Measurements from ENCODE around the gene ZNF664. TPM values are rescaled to one million over a fixed set of nuclear protein-coding genes. Genes with fewer than 3 reads are reported as not detected.

ZNF664 gene
- total and polyA plus RNA-seq, 2 of the 4 experiments (the other 2 are of a cell fraction), result 29.9 to 32.6 TPM

- Histone ChIP-seq H3K9me1 (ENCODE audit: insufficient read depth, low read length) (peaks cover 18% of the 10 kb centered on the region; the same call in 1 of the 2 replicates), H3K36me3 (ENCODE audit: control insufficient read depth, insufficient read depth, low read length) (peaks cover 58% of the 10 kb centered on the region), H3K56ac (ENCODE audit: extremely low read depth, insufficient read depth, low read length) (no peak overlapping the region), H3K79me1 (ENCODE audit: low read depth in 1 of 2, low read length in 2 of 2) (peaks cover 6 to 38% of the 10 kb centered on the region in 2 experiments; a peak in 3 of 4 replicates), H4K20me1 (ENCODE audit: insufficient read depth, low read length) (peaks cover 7% of the 10 kb centered on the region), H2BK5ac (ENCODE audit: low read depth, low read length, poor library complexity, severe bottlenecking) (no peak overlapping the region), H3K27ac (ENCODE audit: insufficient read depth, low read length) (no peak overlapping the region), H3K9me3 (ENCODE audit: control insufficient read depth, insufficient read depth, low read length) (peaks cover 6% of the 10 kb centered on the region), H3K4me3 (ENCODE audit: insufficient read depth, low read depth, low read length) (no peak overlapping the region), H3K14ac (replicated peaks; ENCODE audit: low read depth, low read length) (no peak overlapping the region), H3K9ac (ENCODE audit: low read depth, low read length) (no peak overlapping the region), H3K4ac (ENCODE audit: low read depth, low read length) (no peak overlapping the region), H2AK5ac (ENCODE audit: low read depth, low read length) (no peak overlapping the region), H4K91ac (ENCODE audit: insufficient read depth, low read depth, low read length) (no peak overlapping the region), H3K23ac (ENCODE audit: low read depth, low read length) (no peak overlapping the region), H2BK15ac (ENCODE audit: low read depth, low read length) (no peak overlapping the region), H2BK120ac (ENCODE audit: low read depth, low read length) (no peak overlapping the region), H2AK9ac (replicated peaks; ENCODE audit: low read depth, low read length, poor library complexity) (no peak overlapping the region), H3K27me3 (ENCODE audit: control insufficient read depth, insufficient read depth, low read length) (no peaks in the 10 kb centered on the region), H3K4me1 (ENCODE audit: control insufficient read depth, insufficient read depth, low read length) (peaks cover 16% of the 10 kb centered on the region), H2BK20ac (ENCODE audit: low read depth, low read length) (no peak overlapping the region), H3K18ac (ENCODE audit: low read depth, low read length) (no peak overlapping the region), H3K4me2 (ENCODE audit: low read depth, low read length) (no peak overlapping the region), H4K8ac (ENCODE audit: low read depth in 2 of 2, low read length in 2 of 2) (no peak overlapping the region), H4K5ac (ENCODE audit: low read depth, low read length) (no peak overlapping the region), H2AFZ (replicated peaks; ENCODE audit: low read length, poor library complexity) (no peak overlapping the region)
- dilution Hi-C loops (cut with HindIII; ENCODE audit: low sequenced_read_pairs, unreplicated experiment), result no loop called here
- POLR2A ChIA-PET (ENCODE audit: unreplicated experiment), result no interaction called here
- WGBS, 2 experiments (ENCODE audit: extremely low coverage in 2 of 2, insufficient read length in 1 of 2), result 93% methylated on average over 3 of the region's 9 CpGs; no CpG with 5 or more reads in 1 of the 2 experiments
- CTCF ChIA-PET, result no interaction called here
- TF ChIP-seq MAFK (IDR thresholded peaks at IDR 0.05; ENCODE audit: low read depth, low read length) (no peak), MXI1 (IDR thresholded peaks at IDR 0.05; ENCODE audit: borderline replicate concordance, low read depth, low read length) (no peak), MAZ (IDR thresholded peaks at IDR 0.05; ENCODE audit: borderline replicate concordance, low read depth, low read length) (no peak), FOS (IDR thresholded peaks at IDR 0.05; ENCODE audit: low read depth, low read length) (no peak), USF2 (IDR thresholded peaks at IDR 0.05; ENCODE audit: low read depth, low read length) (no peak), RCOR1 (IDR thresholded peaks at IDR 0.05; ENCODE audit: insufficient replicate concordance, low read length) (no peak), POLR2A (IDR thresholded peaks at IDR 0.05; ENCODE audit: low read depth, low read length) (no peak), RAD21 (IDR thresholded peaks at IDR 0.05; ENCODE audit: low read length) (no peak)
- ATAC-seq (ENCODE audit: low read depth), result no peak
- in situ Hi-C loops (cut with MboI; ENCODE audit: low sequenced_read_pairs), result no loop called here
- intact Hi-C loops (cut with micrococcal nuclease), result no loop called here
- DNase-seq, result no peak
- BruUV-seq (replicated peaks), result no TSS peak
These were observed 32.0 kb upstream of the ZNF664 start for GRCh38 chr12:123941000-123941399.

Data from IMR-90 (cell line).